ENCODE data around the gene ORMDL1.
"Not testable (repeated sequence)": the region's sequence is repeated elsewhere in the genome, so short reads cannot be mapped to it uniquely, and the experiment has no call there.

The ORMDL1 gene

DNA sequence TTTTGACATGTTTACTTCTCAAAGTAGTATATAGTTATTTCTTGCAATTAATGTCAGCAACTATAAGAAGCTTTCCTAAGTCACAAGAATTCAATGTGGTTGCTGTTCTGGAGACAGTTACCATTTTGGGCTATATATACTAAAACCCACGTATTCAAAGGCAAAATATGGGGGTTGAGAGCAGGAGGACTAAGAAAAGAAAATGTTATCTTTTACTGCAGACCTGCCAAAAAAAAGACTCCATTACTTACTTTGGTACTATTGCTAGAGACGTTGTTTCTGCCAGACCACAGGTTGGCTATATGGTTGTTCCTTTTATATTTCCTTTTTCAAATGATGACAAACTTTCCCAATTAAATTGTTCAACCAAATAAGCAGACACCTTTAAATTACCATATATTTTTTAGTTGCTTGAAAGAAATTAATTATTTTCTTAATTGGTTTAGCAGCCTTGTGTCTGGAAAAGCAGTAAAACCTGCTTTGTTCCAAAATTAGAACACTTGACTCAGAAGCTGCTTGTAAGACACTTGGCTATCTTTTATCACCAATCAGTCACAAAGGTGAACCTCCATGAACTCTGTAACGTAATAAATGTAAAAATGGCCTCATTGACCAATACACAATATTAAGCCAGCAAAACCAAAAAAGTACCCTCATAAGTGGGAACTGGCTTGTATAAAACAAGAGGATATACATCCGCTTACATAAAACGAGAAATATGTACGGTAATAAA is 13.4 kb downstream of the ORMDL1 start:
- no peak for DNase-seq

DNA sequence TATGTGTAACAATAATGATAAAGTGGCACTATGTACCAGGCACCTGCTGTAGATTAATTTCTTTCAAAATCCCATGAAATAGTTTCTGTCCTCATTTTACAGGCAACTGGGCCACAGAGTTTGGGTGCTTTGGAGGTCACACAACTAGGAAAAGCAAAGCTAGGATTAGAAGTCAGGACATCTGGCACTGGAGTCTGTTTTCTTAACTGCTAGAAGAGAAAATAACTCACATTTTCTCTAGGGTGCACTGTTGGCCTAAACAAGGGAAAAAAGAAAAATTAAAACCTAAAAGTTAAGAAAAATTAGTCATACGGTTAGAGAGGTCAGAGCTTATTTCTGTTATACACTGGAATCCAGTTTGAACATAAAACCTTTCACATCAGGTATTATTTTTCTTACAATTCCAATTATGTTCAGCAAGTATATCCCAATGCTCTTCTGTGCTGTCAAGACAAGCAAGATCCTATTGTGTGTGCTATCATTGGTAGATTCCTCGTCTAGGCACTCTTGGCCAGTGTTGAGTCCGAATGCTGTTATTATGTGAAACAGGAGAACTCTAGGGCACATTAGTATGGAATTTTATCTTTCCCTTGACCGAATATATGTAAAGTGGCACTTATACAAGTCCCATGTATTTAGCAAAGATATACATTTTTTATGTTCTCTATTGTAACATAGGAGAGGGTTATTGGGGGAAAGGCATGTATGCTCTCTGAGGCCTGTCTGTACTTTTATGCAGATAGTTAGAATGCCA is 20.1 kb downstream of the ORMDL1 start:
- no peak for DNase-seq

DNA sequence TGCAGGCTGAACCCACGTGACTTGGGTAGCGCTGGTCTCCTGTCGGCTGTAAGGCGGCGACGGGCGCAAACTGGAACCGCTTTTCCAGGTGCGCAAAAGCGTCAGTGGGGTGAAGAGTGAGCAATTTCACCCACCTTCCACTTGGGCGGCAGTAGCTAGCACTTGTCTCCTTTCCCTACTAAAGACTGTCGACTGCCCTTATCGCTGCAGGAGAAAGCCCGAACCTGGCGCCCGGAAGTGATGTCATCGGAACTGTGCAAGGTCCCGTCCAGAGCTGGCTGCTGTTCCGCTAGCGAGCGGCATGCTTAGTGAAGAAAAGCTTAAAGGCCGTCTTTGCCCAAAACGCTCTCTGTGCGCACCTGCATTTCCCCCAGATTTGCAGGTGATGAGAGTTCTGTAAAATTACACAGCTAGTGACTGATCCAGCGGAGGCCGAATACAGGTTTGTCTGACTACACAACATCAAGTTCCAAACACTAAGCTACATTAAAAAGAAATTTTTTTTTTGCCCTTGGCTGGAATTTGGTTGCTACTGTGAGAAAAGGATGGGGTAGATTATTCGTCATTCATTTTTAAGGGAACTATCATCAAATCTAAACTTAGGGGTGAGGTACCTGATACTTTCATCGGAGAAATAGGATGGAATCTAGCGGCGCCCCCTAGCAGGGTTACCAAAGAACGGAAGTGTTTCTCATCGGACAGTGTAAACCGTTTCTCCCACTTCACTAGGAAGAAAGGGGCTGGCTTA is 21.4 kb downstream of the ORMDL1 start, which contains the start of gene OSGEPL1:
Gene OSGEPL1, minus strand, starts transcription at position 242 of the 748 bp plus-strand sequence. CDS start 1,152 bp downstream, outside the sequence.
- DNase-seq, result peak; percentile 90

DNA sequence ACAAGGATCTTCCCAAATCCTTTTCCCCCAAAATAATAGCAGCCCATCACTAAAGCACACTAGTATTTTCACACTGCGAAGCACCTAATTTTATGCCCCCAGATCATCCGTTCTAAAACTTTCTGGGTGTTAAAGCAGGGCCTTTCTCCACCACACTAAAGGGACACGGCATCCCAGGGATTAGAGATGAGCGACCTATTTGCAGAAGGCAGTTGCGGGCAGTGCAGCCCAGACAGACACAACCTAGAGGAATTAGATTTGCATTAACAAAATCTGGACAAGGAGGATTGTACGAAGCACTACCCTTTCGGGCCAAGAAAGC is 21.9 kb downstream of the ORMDL1 start:
- no peak for DNase-seq

DNA sequence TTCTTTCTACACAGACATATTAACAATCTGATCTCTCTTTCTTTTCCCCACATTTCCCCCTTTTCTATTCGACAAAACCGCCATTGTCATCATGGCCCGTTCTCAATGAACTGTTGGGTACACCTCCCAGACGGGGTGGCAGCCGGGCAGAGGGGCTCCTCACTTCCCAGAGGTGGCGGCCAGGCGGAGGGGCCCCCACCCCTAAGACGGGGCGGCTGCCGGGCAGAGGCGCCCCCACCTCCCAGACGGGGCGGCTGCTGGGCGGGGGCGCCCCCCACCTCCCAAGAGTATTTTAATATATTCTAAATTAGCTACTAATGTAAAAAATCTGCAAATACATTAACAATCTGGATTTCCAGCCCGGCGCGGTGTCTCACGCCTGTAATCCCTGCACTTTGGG is 24.0 kb downstream of the ORMDL1 start:
- DNase-seq, result not testable (repeated sequence)

DNA sequence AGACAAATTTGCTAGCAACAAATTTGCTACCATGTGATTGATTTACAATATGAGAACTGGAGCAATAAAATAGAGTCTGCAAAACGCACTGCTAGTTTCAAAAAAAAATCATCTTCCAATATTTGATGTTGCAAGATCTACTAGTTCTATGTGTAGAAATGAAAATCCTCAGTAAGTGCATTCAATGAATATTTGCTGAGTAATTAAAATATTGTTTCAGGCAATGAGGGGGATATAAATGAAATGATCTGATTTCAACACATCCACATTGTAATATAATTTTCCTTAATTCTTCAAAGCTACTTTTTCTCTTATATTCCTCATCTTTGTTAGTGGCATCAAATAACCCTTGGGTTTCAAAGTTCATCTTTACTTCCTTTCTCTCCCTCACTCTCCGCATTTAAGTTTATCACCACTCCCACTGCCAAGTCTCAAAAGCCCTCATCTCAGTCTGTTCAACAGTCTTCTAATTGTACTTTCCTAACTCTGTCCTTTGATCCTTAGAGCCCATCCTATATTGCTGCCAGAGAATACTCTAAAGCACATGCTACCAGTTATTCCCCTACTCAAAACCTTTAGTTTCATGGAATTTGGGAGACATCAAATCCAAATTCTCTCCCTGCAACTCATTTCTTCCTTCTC is 27.7 kb downstream of the ORMDL1 start:
- no peak for DNase-seq

DNA sequence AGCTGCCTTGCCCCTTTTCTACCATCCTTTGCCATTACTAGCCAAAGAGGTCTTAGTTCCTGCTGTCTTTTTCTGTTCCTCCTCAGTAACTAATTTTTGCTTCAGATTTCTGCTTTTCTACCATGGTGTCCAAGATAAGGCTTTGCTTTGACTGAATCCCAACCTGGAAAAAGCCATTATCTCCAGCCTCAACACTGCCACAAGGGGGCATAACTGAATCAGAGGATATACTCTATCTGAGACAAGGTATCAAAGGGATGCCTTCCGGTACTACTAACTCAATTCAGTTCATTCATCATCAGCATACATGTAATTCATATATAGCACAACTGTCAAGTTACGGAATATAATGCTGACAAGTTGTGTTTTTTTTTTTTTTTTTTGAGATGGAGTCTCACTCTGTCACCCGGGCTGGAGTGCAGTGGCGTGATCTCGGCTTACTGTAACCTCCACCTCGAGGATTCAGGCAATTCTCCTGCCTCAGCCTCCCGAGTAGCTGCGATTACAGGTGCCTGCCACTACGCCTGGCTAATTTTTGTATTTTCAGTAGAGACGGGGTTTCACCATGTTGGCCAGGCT is 33.0 kb downstream of the ORMDL1 start:
- no peak for DNase-seq

DNA sequence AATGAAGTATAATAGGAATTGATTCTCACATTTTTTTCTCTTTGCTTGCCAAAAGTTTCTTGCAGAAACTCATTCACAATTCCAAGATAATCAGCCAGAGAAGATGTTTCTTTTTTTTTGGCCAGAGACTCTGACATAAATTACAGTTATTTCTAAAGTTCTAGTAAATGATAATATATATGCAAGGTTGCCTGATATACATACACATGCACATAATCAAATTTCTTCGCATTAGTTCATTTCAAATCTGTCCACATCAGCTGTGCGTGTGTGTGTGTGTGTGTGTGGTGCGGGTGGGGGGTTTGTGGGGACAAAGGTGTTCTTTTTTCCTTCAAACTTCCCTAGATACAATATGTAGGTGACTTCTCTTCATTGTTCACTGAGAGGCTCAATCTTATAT is 54.7 kb downstream of the ORMDL1 start:
- DNase-seq, result no peak

DNA sequence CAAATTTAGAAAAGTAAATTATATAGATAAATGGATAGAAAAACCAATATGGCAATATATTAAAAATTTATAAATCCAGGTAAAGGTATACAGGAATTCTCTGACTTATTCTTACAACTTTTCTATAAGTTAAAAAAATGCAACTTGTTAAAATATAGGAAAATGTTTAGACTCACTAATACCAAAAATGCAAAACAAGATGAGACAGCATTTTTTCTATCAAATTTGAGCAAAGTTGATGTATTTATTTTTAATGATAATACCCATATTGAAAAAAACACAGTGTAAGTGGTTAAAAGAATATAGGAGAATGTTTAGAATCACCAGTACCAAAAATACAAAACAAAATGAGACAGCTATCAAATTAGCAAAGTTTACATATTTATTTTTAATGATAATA is 57.3 kb downstream of the ORMDL1 start:
- no peak for DNase-seq

DNA sequence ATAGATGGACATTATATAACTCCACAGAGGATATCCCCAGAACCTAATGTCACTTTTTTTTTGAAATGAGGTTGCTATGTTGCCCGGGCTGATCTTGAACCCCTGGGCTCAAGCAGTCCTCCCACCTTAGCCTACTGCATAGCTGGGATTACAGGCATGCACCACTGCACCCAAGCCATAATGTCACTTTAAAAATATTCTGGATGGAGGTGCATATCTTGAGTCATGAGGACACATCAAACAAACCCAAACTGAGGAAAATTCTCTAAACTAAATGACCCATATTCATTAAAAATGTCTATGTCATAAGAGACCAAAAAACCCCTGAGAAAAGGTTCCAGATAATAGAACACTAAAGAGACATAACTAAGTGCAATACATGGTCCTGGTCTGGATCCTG is 57.9 kb downstream of the ORMDL1 start:
- DNase-seq, result no peak

DNA sequence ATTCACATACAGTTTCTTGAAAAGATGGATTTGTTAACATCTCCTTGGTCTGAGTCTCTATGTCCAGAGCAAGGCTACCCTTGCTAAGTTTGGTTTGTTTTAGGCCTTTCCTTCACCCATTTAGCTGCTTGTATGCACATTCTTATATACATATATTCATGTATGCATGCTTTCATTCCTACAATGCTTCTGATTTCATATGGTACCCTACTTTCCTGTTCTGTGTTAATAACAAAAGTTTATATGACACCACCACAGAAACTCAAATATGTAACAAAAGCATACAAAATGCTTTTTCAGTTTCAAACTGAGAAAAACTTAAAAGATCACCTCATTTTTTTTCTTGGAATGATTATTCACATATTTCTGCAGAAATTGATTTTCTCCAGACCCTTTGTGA is 60.9 kb downstream of the ORMDL1 start:
- no peak for DNase-seq

Measured in NCI-H1105 (cell line).